Measurements from ENCODE around the gene CD6.

The CD6 gene

GRCh38 chr11:61024938-61025820 lies 53.7 kb downstream of the CD6 start:
- no peak for DNase-seq

GRCh38 chr11:61025821-61026120 lies 54.3 kb downstream of the CD6 start:
- DNase-seq, result no peak

GRCh38 chr11:61026121-61027031 lies 54.9 kb downstream of the CD6 start:
- peak in 10 of 56 donors; percentile 6 to 54 (median 18) for DNase-seq

- no peak for DNase-seq
Observed at GRCh38 chr11:61027141-61027840, 55.8 kb downstream of the CD6 start.

GRCh38 chr11:61028135-61028729 lies 56.8 kb downstream of the CD6 start:
- peak in 6 of 56 donors; percentile 12 to 50 (median 28) for DNase-seq

- DNase-seq, result no peak
Observed at GRCh38 chr11:61032824-61033223, 61.3 kb downstream of the CD6 start.

GRCh38 chr11:61033417-61033816 lies 61.9 kb downstream of the CD6 start:
- no peak for DNase-seq

GRCh38 chr11:61034111-61034510 lies 62.6 kb downstream of the CD6 start:
- no peak for DNase-seq

GRCh38 chr11:61034704-61035525 lies 63.4 kb downstream of the CD6 start:
- DNase-seq, result no peak

- DNase-seq, result no peak
Observed at GRCh38 chr11:61035526-61035835, 64.0 kb downstream of the CD6 start.

GRCh38 chr11:61037441-61038093 lies 66.1 kb downstream of the CD6 start:
- DNase-seq, result peak in 2 of 56 donors; percentile 15 to 18

GRCh38 chr11:61039916-61040315 lies 68.4 kb downstream of the CD6 start:
- no peak for DNase-seq

GRCh38 chr11:61041755-61042518 lies 70.5 kb downstream of the CD6 start:
- DNase-seq, result peak in 33 of 56 donors; percentile 7 to 79 (median 32)

GRCh38 chr11:61042537-61042936 lies 71.1 kb downstream of the CD6 start:
- DNase-seq, result no peak

GRCh38 chr11:61042961-61043540 lies 71.6 kb downstream of the CD6 start:
- DNase-seq, result no peak

GRCh38 chr11:61045271-61045670 lies 73.8 kb downstream of the CD6 start:
- DNase-seq, result no peak

- DNase-seq, result no peak
Observed at GRCh38 chr11:61046833-61047232, 75.4 kb downstream of the CD6 start.

GRCh38 chr11:61048368-61049062 lies 77.0 kb downstream of the CD6 start:
- DNase-seq, result no peak

Data from nucleus accumbens (tissue), 56 donors.